GM19467 (cell line): ENCODE measurements around the gene GRIN1.
"Not testable (repeated sequence)": the region's sequence is repeated elsewhere in the genome, so short reads cannot be mapped to it uniquely, and the experiment has no call there.

Experiments
- ATAC-seq: cut with Tn5 transposase; IDR thresholded peaks from one replicate; pipeline ENCODE4 v1.9.1; 2021; ENCODE audit warnings: mild to moderate bottlenecking, moderate library complexity; ENCODE audit not compliant: unreplicated experiment

Gene GRIN1

DNA sequence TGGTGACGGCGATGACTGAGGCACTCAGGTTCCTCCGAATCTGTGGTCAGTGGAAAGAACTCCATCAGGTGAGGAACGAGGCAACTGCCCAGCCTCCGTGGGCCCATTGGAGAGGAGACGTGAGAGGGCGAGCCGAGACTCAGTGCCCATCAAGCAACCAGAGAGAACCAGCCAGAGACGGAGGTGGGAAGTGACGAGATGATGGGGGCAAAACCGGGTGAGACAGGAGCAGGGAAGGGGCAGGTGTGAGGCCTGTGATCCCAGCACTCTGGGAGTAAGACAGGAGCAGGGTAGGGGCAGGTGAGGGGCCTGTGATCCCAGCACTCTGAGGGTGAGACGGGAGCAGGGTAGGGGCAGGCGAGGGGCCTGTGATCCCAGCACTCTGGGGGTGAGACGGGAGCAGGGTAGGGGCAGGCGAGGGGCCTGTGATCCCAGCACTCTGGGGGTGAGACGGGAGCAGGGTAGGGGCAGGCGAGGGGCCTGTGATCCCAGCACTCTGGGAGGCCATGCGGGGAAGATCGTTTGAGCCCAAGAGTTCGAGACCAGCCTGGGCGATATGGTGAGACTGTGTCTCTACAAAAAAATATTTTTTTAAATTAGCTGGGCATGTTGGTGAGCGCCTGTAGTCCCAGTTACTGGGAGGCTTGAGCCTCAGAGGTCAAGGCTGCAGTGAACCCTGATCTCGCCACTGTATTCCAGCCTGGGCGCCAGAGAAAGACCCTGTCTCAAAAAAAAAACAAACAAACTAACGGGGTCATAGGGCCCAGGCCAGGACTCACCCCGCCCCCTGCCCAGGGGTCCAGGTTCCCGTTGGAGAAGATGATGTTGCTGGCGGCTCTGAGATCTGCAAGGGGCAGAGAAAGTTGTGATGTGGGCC, 27.8 kb upstream of the GRIN1 start:
- ATAC-seq, result no peak

- no peak for ATAC-seq
Observed at GRCh38 chr9:137111788-137112563, 27.0 kb upstream of the GRIN1 start.

- ATAC-seq, result no peak
Observed at GRCh38 chr9:137112564-137113384, 26.2 kb upstream of the GRIN1 start.

DNA sequence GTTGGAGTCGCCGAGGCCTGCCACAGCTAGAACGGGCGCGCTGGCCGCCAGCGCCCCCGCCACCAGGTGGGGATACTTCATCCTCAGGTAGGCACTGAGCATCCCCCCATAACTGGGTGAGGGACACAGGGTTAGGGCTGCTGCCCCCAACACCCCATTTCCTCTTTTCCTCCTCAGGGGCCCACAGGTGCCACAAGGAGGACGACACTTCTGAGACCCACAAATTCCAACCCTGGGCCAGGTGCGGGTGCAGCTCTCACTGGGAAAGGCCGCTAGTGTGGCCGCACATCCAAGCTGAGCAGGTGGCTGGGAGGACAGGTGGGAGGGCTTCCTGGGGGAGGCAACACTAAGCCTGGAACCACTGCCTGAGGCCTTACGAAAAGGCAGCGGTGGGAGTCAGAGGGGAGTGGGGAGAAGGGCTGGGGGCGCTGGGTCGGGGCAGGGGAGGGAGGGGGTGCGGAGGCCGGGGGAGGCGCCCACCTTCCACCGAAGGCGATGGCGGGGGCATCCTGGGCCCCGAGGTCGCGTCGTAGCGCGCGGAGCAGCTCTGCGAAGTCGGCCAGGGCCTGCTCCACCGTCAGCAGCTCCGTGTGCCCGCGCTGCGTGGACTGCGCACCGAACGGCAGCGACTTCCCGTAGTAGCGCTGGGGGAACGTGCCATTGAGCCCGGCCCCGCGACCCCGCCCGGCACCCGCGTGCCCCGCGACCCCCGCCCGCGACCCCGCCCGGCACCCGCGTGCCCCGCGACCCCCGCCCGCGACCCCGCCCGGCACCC, 25.4 kb upstream of the GRIN1 start:
- ATAC-seq, result no peak

DNA sequence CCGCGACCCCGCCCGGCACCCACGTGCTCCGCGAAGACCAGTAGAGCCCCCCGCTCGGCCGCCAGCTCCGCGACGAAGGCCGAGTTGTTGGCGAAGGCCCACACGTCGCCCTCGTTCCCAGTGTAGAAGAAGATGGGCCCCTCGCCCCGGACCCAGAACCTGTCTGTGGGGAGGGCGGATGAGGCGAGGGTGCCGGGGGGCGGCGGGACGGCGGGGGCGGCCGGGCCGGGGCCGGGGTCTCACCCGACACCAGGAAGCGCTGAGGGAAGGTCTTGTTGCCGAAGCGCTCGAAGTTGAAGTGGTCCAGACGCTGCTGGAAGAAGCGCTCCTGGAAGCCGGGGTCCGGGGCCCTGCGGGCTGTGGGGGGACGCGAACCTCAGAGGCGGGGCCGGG, 24.7 kb upstream of the GRIN1 start:
- peak; percentile 5 for ATAC-seq

DNA sequence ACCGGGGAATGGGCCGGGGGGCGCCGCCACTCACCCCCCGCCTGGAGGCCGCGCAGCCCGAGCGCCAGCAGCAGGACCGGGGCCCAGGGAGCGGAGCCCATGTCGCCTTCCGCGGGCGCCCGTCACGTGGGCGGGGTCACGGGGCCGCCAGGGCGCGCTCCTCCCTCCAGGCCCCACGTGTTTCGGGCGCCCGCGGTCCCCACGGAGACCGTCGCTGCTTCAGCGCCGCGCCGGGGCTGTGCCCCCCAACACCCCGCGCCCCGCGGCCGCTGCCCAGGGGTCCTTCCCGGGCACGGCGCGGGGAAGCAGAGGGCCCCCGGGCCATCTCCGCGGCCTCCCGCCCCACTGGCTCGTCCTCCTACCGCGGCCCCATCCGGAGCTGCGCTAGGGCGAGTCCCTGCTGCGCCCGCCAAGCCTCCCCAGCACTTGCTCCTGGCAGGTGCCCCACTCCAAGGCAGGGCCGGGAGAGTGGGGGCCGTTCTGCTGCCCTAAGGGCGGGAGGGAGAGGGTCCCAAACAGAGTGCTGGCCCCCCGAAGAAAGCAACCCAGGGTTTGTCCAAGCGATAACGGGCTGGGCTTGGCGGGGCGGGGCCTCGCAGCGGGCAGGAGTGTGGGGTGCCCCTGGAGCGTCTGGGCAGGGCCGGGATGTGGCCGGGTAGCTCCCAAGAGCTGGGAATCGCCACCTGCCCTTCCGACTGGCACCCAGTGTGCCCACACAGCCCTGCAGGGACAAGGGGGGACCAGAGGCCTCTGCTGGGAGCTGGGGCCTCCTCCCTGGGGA, 24.2 kb upstream of the GRIN1 start, which contains the start of gene DPP7:
DPP7 (minus strand) TSS at position 121 of the 781 bp plus-strand sequence; CDS start at position 101, 20 bp downstream.
- ATAC-seq, result peak; percentile 69

DNA sequence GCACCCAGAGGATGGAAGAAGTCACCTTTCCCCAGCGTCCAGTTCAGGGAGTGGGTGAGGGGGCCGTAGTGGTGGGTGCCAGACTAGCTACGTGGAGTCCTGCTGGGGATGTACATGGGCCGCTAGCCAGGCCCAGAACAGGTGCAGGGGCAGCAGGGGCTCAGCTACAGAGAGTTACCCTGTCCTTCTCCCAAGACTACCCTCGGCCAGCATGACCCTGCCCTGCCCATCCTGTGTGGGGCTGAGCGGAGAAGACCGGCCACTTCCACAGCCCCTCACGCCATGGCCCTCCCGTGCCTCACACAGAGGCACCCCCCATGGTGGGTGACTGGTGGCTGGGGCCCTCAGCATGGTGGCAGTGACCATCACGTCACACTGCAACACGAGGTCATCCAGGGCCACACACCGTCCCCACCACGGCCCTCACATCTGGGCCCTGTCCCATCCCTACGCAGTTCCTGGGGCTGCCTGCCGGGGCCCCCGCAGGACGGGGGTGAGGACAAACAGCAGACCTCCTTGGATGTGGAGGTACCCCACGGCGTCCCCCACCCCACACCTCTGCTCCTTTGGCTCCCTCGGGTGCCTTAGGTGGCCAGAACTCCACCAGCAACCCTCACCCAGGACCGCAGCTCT, 23.4 kb upstream of the GRIN1 start:
- no peak for ATAC-seq

GRCh38 chr9:137116027-137116507, 22.9 kb upstream of the GRIN1 start:
- no peak for ATAC-seq

DNA sequence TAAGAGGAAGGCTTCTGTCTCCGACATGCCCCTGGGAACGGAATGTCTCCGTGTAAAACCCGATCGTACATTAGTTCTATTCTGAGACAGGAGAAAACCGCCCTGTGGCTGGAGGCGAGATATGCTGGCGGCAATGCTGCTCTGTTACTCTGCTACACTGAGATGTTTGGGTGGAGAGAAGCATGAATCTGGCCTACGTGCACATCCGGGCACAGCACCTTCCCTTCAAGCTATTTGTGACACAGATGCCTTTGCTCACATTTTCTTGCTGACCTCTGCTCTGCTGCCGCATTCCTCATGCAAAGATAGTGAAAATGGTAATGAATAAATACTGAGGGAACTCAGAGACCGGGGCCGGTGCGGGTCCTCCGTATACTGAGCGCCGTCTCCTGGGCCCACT, 22.2 kb upstream of the GRIN1 start:
- no peak for ATAC-seq

GRCh38 chr9:137117269-137117731, 21.7 kb upstream of the GRIN1 start:
- ATAC-seq, result no peak

DNA sequence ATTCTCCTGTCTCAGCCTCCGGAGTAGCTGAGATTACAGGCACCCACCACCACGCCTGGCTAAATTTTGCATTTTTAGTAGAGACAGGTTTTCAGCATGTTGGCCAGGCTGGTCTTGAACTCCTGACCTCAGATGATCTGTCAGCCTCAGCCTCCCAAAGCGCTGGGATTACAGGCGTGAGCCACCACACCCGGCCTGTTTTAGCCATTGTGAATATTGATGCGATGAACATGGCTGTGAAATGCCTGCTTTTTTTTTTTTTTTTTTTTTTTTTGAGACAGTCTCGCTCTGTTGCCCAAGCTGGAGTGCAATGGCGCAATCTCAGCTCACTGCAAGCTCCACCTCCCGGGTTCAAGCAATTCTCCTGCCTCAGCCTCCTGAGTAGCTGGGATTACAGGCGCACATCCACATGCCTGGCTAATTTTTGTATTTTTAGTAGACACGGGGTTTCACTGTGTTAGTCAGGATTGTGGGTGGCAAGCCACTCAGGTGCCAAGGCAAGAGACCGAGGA, 20.8 kb upstream of the GRIN1 start:
- not testable (repeated sequence) for ATAC-seq

DNA sequence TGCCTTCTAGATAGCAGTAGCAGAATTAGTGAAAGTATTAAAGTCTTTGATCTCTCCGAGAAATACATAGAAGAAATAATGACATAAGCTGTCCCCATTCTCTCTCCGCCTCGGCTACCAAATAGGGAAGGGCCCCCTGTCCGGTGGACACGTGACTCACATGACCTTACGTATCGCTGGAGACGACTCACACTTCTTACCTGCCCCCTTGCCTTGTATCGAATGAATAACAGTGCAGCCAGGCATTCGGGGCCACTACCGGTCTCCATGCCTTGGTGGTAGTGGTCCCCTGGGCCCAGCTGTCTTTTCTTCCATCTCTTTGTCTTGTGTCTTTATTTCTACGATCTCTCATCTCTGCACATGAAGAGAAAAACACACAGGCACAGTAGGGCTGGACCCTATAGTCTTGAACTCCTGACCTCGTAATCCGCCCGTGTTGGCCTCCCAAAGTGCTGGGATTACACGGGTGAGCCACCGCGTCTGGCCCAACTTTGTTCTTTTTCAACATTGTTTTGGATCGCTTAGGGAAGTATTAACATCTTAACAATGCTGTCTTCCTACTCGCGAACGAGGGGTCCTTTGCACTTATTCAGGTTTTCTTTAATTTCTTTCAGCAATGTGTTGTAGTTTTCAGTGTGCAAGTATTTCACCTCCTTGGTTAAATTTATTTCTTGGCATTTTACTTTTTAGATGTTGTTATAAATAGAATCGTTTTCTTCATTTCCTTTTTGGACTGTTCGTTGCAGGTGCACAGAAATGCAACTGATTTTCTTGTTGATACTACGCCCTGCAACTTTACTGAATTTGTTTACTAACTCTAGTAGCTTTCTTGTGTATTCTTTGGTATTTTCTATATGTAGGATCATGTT, 16.8 kb upstream of the GRIN1 start:
- ATAC-seq, result not testable (repeated sequence)

DNA sequence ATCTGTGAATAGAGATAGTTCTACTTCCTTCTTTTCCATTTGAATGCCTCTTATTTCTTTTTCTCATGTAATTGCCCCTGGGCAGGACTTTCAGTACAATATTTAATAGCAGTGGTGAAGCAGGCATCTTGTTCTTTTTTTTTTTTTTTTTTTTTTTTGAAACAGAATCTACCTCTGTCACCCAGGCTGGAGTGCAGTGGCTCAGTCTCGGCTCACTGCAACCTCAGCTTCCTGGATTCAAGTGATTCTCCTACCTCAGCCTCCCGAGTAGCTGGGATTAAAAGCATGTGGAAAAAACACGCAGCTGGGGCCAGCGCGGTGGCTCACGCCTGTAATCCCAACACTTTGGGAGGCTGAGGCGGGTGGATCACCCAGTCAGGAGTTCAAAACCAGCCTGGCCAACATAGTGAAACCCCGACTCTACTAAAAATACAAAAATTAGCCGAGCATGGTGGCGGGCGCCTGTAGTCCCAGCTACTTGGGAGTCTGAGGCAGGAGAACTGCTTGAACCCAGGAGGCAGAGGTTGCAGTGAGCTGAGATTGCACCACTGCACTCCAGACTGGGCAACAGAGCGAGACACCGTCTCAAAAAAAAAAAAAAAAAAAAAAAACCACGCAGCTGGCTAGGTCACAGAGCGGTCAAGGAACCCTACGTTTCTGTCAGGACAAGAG, 16.0 kb upstream of the GRIN1 start:
- not testable (repeated sequence) for ATAC-seq

DNA sequence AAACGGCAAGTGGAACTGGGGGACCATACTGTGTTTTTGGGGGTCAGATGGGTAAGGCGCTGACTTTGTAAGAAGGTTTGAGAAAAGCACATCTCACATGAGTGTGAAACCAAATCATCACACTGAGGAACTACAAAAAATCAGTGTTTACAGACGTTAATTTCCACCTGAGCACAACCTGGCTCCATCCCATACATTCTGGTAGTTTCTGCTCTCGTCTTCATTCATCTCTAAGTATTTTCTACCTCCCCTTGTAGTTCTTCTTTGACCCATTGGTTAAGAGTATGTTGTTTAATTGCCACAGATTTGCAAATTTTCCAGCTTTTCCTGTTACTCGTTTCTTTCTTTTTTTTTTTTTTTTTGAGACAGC, 15.5 kb upstream of the GRIN1 start:
- ATAC-seq, result peak; percentile 49

DNA sequence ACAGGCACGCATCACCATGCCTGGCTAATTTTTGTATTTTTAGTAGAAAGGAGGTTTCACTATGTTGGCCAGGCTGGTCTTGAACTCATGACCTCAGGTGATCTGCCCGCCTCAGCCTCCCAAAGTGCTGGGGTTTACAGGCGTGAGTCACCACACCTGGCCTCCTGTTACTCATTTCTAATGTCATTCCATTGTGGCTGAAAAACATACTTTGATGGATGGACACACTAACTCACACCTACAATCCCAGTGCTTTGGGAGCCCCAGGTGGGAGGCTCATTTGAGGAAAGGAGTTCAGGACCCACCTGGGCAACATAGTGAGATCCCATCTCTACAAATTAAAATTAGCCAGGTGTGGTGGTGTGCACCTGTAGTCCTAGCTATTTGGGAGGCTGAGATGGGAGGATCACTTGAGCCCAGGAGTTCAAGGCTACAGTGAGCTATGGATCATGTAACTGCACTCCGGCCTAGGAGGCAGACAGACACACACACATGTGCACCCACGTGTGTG, 14.9 kb upstream of the GRIN1 start:
- not testable (repeated sequence) for ATAC-seq

- ATAC-seq, result no peak
Observed at GRCh38 chr9:137126786-137127185, 12.2 kb upstream of the GRIN1 start.
